ENCODE results near the gene PKD1.

DNA sequence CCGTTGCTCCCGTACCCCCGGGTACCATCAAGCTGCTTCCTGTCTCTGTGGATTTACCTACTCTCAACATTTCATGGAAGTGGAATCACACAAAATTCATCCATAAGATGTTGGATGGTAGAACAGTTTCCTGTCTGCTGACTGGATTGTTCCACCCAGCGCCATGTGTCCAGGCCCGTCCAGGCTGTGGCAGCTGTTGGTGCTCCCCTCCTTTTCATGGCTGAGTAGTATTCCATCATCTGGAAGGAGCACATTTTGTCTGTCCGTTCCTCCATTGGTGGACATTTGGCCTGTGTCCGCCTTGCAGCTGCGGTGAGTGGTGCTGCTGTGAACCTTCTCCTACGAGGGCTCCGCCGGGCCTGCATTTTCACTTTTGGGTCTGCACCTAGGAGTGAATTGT is 69.6 kb downstream of the PKD1 start:
- TF ChIP-seq CTCF (conservative IDR thresholded peaks at IDR 0.05) (no peak), ZFX (IDR thresholded peaks at IDR 0.05) (no peak)

Data from C4-2B (cell line).